GM12874 (cell line): Measurements from ENCODE around the gene FAM89A.

ENCODE experiments used
- CTCF ChIP-seq: IDR thresholded peaks from 2 replicates; pipeline ENCODE4 v1.5.1; 2011; ENCODE audit warnings: low read depth, mild to moderate bottlenecking, control low read depth, low read length, moderate library complexity; ENCODE audit not compliant: insufficient read depth

FAM89A gene

GRCh38 chr1:231040019-231040799, at the start of gene FAM89A:
TSS of gene FAM89A (minus strand) at chr1:231040254. CDS start at chr1:231040211, 43 bp downstream.
- TF ChIP-seq CTCF, result no peak

GRCh38 chr1:231084353-231084752, 44.3 kb upstream of the FAM89A start:
- TF ChIP-seq CTCF, result no peak

GRCh38 chr1:231079163-231079562, 39.1 kb upstream of the FAM89A start:
- TF ChIP-seq CTCF, result no peak

- no peak for TF ChIP-seq CTCF
Observed at GRCh38 chr1:231078250-231078649, 38.2 kb upstream of the FAM89A start.

- no peak for TF ChIP-seq CTCF
Observed at GRCh38 chr1:231076802-231077201, 36.7 kb upstream of the FAM89A start.

- no peak for TF ChIP-seq CTCF
Observed at GRCh38 chr1:231075497-231075896, 35.4 kb upstream of the FAM89A start.

GRCh38 chr1:231075020-231075419, 35.0 kb upstream of the FAM89A start:
- TF ChIP-seq CTCF, result no peak
